ENCODE results near the gene ITLN2.

GRCh38 chr1:160952129-160952510, 2.5 kb downstream of the ITLN2 start:
- TF ChIP-seq CTCF (IDR thresholded peaks at IDR 0.05), result no peak
- no peak for TF ChIP-seq POLR2A (IDR thresholded peaks at IDR 0.05)
- TF ChIP-seq POLR2AphosphoS5 (IDR thresholded peaks at IDR 0.05), result no peak
- no peak for TF ChIP-seq EP300 (IDR thresholded peaks at IDR 0.05)
